ENCODE data around the gene NAALADL2. TPM values are rescaled to one million over a fixed set of nuclear protein-coding genes. Genes with fewer than 3 reads are reported as not detected.

Gene NAALADL2
- total RNA-seq, 4 donors from 2014 or later: 3.8 to 20.3 (median 8.6) TPM

- H3K36me3 ChIP-seq: no peaks in the 10 kb centered on the region
- no peak for TF ChIP-seq EP300 (IDR thresholded peaks at IDR 0.05)
- TF ChIP-seq POLR2AphosphoS5 (IDR thresholded peaks at IDR 0.05): no peak
- TF ChIP-seq CTCF (IDR thresholded peaks at IDR 0.05): no peak
- no peak for TF ChIP-seq POLR2A (IDR thresholded peaks at IDR 0.05; ENCODE audit: low read depth)
- H3K4me3 ChIP-seq: no peak overlapping the region
- intact Hi-C loops (cut with DNase I): no loop called here
- H3K9me3 ChIP-seq: no peaks in the 10 kb centered on the region
- WGBS: 91% methylated on average over 4 of the region's 4 CpGs
- H3K4me1 ChIP-seq: no peaks in the 10 kb centered on the region
- no peak for DNase-seq (ENCODE audit: extremely low spot score)
- no peak overlapping the region for H3K27ac ChIP-seq (replicated peaks in 1 of 4)
- no peaks in the 10 kb centered on the region for H3K27me3 ChIP-seq
Measured at GRCh38 chr3:175493301-175493700, 634.2 kb downstream of the NAALADL2 start.

GRCh38 chr3:175495331-175495730 is 636.2 kb downstream of the NAALADL2 start:
- intact Hi-C loops (cut with DNase I): no loop called here

GRCh38 chr3:175502155-175502554 is 643.0 kb downstream of the NAALADL2 start:
- Histone ChIP-seq H3K27me3 (no peaks in the 10 kb centered on the region), H3K9me3 (no peaks in the 10 kb centered on the region), H3K4me1 (no peaks in the 10 kb centered on the region), H3K27ac (replicated peaks in 1 of 4) (no peak overlapping the region), H3K4me3 (no peak overlapping the region), H3K36me3 (no peaks in the 10 kb centered on the region)
- intact Hi-C loops (cut with DNase I): no loop called here
- 84% methylated on average over 3 of the region's 3 CpGs for WGBS
- no peak for TF ChIP-seq POLR2AphosphoS5 (IDR thresholded peaks at IDR 0.05)
- no peak for TF ChIP-seq EP300 (IDR thresholded peaks at IDR 0.05)
- no peak for TF ChIP-seq POLR2A (IDR thresholded peaks at IDR 0.05; ENCODE audit: low read depth)
- no peak for TF ChIP-seq CTCF (IDR thresholded peaks at IDR 0.05)
- DNase-seq (ENCODE audit: extremely low spot score): no peak

More at GRCh38 chr3:175495331-175495730, 636.2 kb downstream of the NAALADL2 start:
- TF ChIP-seq POLR2AphosphoS5 (IDR thresholded peaks at IDR 0.05) (no peak), POLR2A (IDR thresholded peaks at IDR 0.05; ENCODE audit: low read depth) (no peak), CTCF (IDR thresholded peaks at IDR 0.05) (no peak), EP300 (IDR thresholded peaks at IDR 0.05) (no peak)
- no peak for DNase-seq (ENCODE audit: extremely low spot score)
- H3K27me3 ChIP-seq: no peaks in the 10 kb centered on the region
- 76% methylated on average over 3 of the region's 3 CpGs for WGBS
- H3K36me3 ChIP-seq: no peaks in the 10 kb centered on the region
- no peak overlapping the region for H3K4me3 ChIP-seq
- H3K4me1 ChIP-seq: no peaks in the 10 kb centered on the region
- H3K27ac ChIP-seq (replicated peaks in 1 of 4): no peak overlapping the region
- no peaks in the 10 kb centered on the region for H3K9me3 ChIP-seq

GRCh38 chr3:175511219-175511785 is 652.2 kb downstream of the NAALADL2 start:
- Histone ChIP-seq H3K4me3 (no peak overlapping the region), H3K36me3 (no peaks in the 10 kb centered on the region), H3K4me1 (no peaks in the 10 kb centered on the region), H3K9me3 (no peaks in the 10 kb centered on the region), H3K27me3 (no peaks in the 10 kb centered on the region), H3K27ac (replicated peaks in 1 of 4) (no peak overlapping the region)
- intact Hi-C loops (cut with DNase I): no loop called here
- no peak for TF ChIP-seq CTCF (IDR thresholded peaks at IDR 0.05)
- no peak for TF ChIP-seq POLR2A (IDR thresholded peaks at IDR 0.05; ENCODE audit: low read depth)
- no peak for TF ChIP-seq POLR2AphosphoS5 (IDR thresholded peaks at IDR 0.05)
- TF ChIP-seq EP300 (IDR thresholded peaks at IDR 0.05): no peak
- no peak for DNase-seq (ENCODE audit: extremely low spot score)
- 83% methylated on average over 3 of the region's 3 CpGs for WGBS

- no peak overlapping the region for H3K4me3 ChIP-seq
- H3K4me1 ChIP-seq: no peaks in the 10 kb centered on the region
- no peak for TF ChIP-seq EP300 (IDR thresholded peaks at IDR 0.05)
- TF ChIP-seq POLR2AphosphoS5 (IDR thresholded peaks at IDR 0.05): no peak
- no peak for TF ChIP-seq CTCF (IDR thresholded peaks at IDR 0.05)
- no peak for TF ChIP-seq POLR2A (IDR thresholded peaks at IDR 0.05; ENCODE audit: low read depth)
- H3K27ac ChIP-seq (replicated peaks in 1 of 4): no peak overlapping the region
- intact Hi-C loops (cut with DNase I): no loop called here
- no peaks in the 10 kb centered on the region for H3K36me3 ChIP-seq
- H3K9me3 ChIP-seq: no peaks in the 10 kb centered on the region
- no peaks in the 10 kb centered on the region for H3K27me3 ChIP-seq
- WGBS: 61% methylated on average over 2 of the region's 2 CpGs
- no peak for DNase-seq (ENCODE audit: extremely low spot score)
Measured at GRCh38 chr3:175512700-175513099, 653.6 kb downstream of the NAALADL2 start.
